Hepatocyte (in vitro differentiated cells): Measurements from ENCODE around the gene APOC4.

Experiments used
- EZH2 ChIP-seq: fragments of 200-600 bp; sonication (generic); IDR thresholded peaks from 2 replicates; pipeline ENCODE4 v1.6.1; 2016; ENCODE audit warnings: antibody characterized with exemption, mild to moderate bottlenecking, borderline replicate concordance
- EZH2phosphoT487 ChIP-seq: fragments of 200-600 bp; sonication (generic); IDR thresholded peaks from one replicate; pipeline ENCODE4 v1.6.1; 2018; ENCODE audit warnings: antibody characterized with exemption, mild to moderate bottlenecking, low read depth, moderate library complexity; ENCODE audit not compliant: unreplicated experiment, severe bottlenecking
- TF ChIP-seq, protein P1 (sequence below): fragments of 200-600 bp; sonication (generic); IDR thresholded peaks from 2 replicates; pipeline ENCODE4 v1.5.1; 2016; ENCODE audit warnings: antibody characterized with exemption, mild to moderate bottlenecking; ENCODE audit not compliant: poor library complexity

DNA sequence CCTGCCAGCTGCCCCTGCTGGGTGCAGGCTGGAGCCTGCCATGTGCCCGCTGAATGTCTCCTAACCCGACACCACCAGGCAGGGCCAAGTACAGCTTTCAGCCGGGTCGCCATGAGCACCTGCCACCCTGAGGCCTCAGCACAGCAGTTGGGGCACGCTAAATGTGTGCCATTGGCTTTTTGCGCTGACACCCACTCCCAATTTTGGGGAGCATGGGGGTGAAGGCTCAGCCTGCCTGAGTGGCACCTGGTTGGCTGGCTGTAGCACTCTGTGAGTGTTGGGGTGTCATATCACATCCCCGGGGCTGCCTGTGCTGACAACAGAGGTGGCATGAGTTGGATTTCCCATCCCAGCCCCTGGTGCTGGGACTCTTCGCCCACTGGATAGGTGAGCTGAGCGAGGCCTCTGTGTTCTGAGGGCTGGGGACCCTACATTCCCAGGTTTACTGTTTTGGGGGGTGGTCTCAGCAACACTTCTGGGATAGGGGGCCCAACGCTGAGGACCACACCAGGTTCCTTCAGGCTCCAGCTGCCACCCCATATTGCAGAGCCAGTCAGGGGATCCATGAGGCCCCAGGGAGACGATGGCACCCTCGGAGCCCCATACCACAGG lies 52.0 kb downstream of the APOC4 start:
- TF ChIP-seq, protein P1, sequence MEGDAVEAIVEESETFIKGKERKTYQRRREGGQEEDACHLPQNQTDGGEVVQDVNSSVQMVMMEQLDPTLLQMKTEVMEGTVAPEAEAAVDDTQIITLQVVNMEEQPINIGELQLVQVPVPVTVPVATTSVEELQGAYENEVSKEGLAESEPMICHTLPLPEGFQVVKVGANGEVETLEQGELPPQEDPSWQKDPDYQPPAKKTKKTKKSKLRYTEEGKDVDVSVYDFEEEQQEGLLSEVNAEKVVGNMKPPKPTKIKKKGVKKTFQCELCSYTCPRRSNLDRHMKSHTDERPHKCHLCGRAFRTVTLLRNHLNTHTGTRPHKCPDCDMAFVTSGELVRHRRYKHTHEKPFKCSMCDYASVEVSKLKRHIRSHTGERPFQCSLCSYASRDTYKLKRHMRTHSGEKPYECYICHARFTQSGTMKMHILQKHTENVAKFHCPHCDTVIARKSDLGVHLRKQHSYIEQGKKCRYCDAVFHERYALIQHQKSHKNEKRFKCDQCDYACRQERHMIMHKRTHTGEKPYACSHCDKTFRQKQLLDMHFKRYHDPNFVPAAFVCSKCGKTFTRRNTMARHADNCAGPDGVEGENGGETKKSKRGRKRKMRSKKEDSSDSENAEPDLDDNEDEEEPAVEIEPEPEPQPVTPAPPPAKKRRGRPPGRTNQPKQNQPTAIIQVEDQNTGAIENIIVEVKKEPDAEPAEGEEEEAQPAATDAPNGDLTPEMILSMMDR, result no peak
- TF ChIP-seq EZH2 (no peak), EZH2phosphoT487 (no peak)
